Measurements from ENCODE around the gene RABL3. TPM values are rescaled to one million over a fixed set of nuclear protein-coding genes. Genes with fewer than 3 reads are reported as not detected.

The RABL3 gene, protein sequence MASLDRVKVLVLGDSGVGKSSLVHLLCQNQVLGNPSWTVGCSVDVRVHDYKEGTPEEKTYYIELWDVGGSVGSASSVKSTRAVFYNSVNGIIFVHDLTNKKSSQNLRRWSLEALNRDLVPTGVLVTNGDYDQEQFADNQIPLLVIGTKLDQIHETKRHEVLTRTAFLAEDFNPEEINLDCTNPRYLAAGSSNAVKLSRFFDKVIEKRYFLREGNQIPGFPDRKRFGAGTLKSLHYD
- total RNA-seq: 16.7 and 18.4 TPM in 2 replicates

GRCh38 chr3:120742198-120742848 is at the start of gene RABL3, which contains the start of gene GTF2E1:
Gene RABL3 (minus strand): TSS chr3:120742516. CDS start chr3:120742507, 9 bp downstream.
Gene GTF2E1 (plus strand): TSS chr3:120742744. CDS start chr3:120750553, 7,809 bp downstream.

DNA sequence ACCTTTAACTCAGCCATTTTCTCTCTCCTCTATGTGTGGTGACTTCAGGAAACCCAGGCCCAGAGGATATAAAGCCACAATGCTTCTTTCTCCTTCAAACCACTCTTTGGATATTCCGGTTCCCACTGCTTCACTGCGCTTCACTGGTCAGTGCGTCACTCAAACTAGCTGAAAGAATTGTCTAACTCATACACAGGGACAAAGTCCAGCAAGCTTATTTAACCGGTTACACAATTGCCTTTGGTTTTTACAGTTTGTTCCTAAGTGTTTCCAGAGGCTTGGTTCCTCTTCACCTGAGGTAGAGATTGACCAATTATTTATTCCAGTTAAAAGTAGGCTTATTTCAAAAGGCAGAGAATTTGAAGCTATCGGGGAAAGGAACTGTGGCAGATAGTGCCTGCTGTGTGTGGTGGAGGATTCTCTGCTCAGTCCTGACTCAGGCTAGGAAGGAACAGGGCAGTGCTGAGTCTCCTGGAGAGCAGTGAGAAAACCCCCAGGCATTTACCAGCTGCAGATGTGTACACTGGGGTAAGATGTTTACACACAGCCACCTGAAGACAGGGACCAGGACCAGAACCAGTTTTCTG is 60.1 kb downstream of the RABL3 start, which contains the start of gene HGD:
Gene HGD (minus strand): TSS at position 145 of the 587 bp plus-strand sequence. CDS start 128 bp downstream, at position 17.

Other genes starting within 250 kb of the RABL3 start
- 26.1 and 38.6 TPM in 2 replicates for gene NDUFB4, start 146.2 kb downstream of the RABL3 start, total RNA-seq
- 0.40 and 1.3 TPM in 2 replicates for gene HGD, start 60.3 kb downstream of the RABL3 start, total RNA-seq
- gene GTF2E1, start 228 bp upstream of the RABL3 start, total RNA-seq: 11.7 and 11.9 TPM in 2 replicates
- not detected in 2 replicates for gene STXBP5L, start 165.7 kb upstream of the RABL3 start, total RNA-seq